GM12878 (cell line): ENCODE measurements around the gene ZDHHC14. TPM values are rescaled to one million over a fixed set of nuclear protein-coding genes. Genes with fewer than 3 reads are reported as not detected.

Experiments
- ATAC-seq: fragments of 200-7000 bp; cut with Tn5 transposase; 3 replicates; pipeline ENCODE4 v1.9.1; 2020; ENCODE audit warnings: mild to moderate bottlenecking, moderate library complexity
- BruUV-seq: library from RNA; stranded (reverse); fragments of 400-500 nt; replicated peaks from 2 replicates; lab custom pipeline; 2021; lab: Mats Ljungman, UMichigan
- CTCF ChIA-PET: fragments of 300-600 bp; sonication (Branson Sonifier 250); formaldehyde crosslinking; extraction: SDS; loops from one replicate; lab custom pipeline; 2021; ENCODE audit warnings: inconsistent platforms; lab: Yijun Ruan, JAX
- POLR2A ChIA-PET: fragments of 350-600 bp; formaldehyde crosslinking; extraction: SDS; loops from one replicate; lab custom pipeline; 2021; ENCODE audit warnings: inconsistent platforms; lab: Charles Lee
- RAD21 ChIA-PET: fragments of 300-600 bp; sonication (Branson Sonifier 250); formaldehyde crosslinking; loops from one replicate; lab custom pipeline; 2023; ENCODE audit warnings: antibody characterized with exemption; ENCODE audit not compliant: unreplicated experiment; lab: Charles Lee
- SMC1A ChIA-PET: fragments of 300-600 bp; sonication (Branson Sonifier 250); formaldehyde crosslinking; loops from one replicate; lab custom pipeline; 2023; ENCODE audit not compliant: unreplicated experiment, uncharacterized antibody; lab: Charles Lee
- DNase-seq: peaks from one replicate; pipeline ENCODE4 v3.0.0-alpha.2; 2011; ENCODE audit warnings: low read depth, low spot score
- FAIRE-seq: peaks from 3 replicates; lab custom pipeline; 2011; peaks lifted over from hg19 to GRCh38; lab: Jason Lieb, UNC
- H2AFZ ChIP-seq: 2 replicates; pipeline ENCODE4 v1.6.0; 2011; ENCODE audit warnings: low read depth, low read length, control low read depth; ENCODE audit not compliant: control insufficient read depth
- H3K27ac ChIP-seq: 2 replicates; pipeline ENCODE4 v1.5.1; 2011; ENCODE audit warnings: control low read depth; ENCODE audit not compliant: control insufficient read depth, insufficient read depth
- H3K27me3 ChIP-seq, 2 experiments: replicated peaks in 1 of 2; 2 replicates each; pipeline versions ENCODE4 v1.6.0 to v1.6.1; 2011; ENCODE audit warnings: low read length in 1 of 2; ENCODE audit not compliant: control insufficient read depth in 2 of 2, insufficient read depth in 2 of 2
- H3K36me3 ChIP-seq, 2 experiments: 2 replicates each; pipeline ENCODE4 v1.5.1; 2011; ENCODE audit warnings: low read length in 1 of 2; ENCODE audit not compliant: control insufficient read depth in 2 of 2, insufficient read depth in 2 of 2
- H3K4me1 ChIP-seq: 2 replicates; pipeline ENCODE4 v1.6.1; 2011; ENCODE audit warnings: mild to moderate bottlenecking, low read length, moderate library complexity, mixed read lengths; ENCODE audit not compliant: control insufficient read depth, insufficient read depth
- H3K4me2 ChIP-seq: 2 replicates; pipeline ENCODE4 v1.6.0; 2011; ENCODE audit warnings: control low read depth; ENCODE audit not compliant: control insufficient read depth, insufficient read depth
- H3K4me3 ChIP-seq: fragments of 200-600 bp; sonication (generic); 2 replicates; pipeline ENCODE4 v1.5.1; 2016
- H3K79me2 ChIP-seq: 2 replicates; pipeline ENCODE4 v1.6.0; 2011; ENCODE audit warnings: low read length; ENCODE audit not compliant: control insufficient read depth, insufficient read depth
- H3K9ac ChIP-seq: 2 replicates; pipeline ENCODE4 v1.8.0; 2011; ENCODE audit warnings: low read length, control low read depth, mixed read lengths; ENCODE audit not compliant: control insufficient read depth, insufficient read depth
- H3K9me3 ChIP-seq: replicated peaks from 3 replicates; pipeline ENCODE4 v1.5.1; 2011; ENCODE audit warnings: mild to moderate bottlenecking, low read length; ENCODE audit not compliant: control insufficient read depth, insufficient read depth
- H4K20me1 ChIP-seq: 2 replicates; pipeline ENCODE4 v1.6.0; 2011; ENCODE audit not compliant: control insufficient read depth, insufficient read depth
- ATF7 ChIP-seq: fragments of 450-650 bp; IDR thresholded peaks from 2 replicates; pipeline ENCODE4 v1.6.1; 2016; ENCODE audit warnings: low read depth, mild to moderate bottlenecking
- BMI1 ChIP-seq: fragments of 450-650 bp; IDR thresholded peaks from 2 replicates; pipeline ENCODE4 v1.6.1; 2016; ENCODE audit warnings: mild to moderate bottlenecking, moderate library complexity, borderline replicate concordance
- CREM ChIP-seq: IDR thresholded peaks from 2 replicates; pipeline ENCODE4 v1.6.1; 2014; ENCODE audit warnings: antibody characterized with exemption, low read depth
- TBL1XR1 ChIP-seq: IDR thresholded peaks from 2 replicates; pipeline ENCODE4 v1.6.1; 2012; ENCODE audit warnings: low read depth, low read length, improper control_type of control experiment
- WRNIP1 ChIP-seq: IDR thresholded peaks from 2 replicates; pipeline ENCODE4 v1.6.1; 2011; ENCODE audit warnings: low read depth, low read length, improper control_type of control experiment, borderline replicate concordance
- ZZZ3 ChIP-seq: IDR thresholded peaks from 2 replicates; pipeline ENCODE4 v1.6.1; 2011; ENCODE audit warnings: low read depth; ENCODE audit not compliant: control insufficient read depth, insufficient read length
- WGBS: methylation state at CpG from one replicate; pipeline ENCODE4 v1.1.6; 2016; ENCODE audit warnings: low lambda C conversion rate; ENCODE audit not compliant: insufficient replicate concordance, insufficient coverage; ENCODE audit errors: missing lambda C conversion rate; 5-methylcytosine and 5-hydroxymethylcytosine counted together
- in situ Hi-C: fragments of 300-500 bp; cut with MboI; formaldehyde crosslinking; loops from 9 replicates; pipeline ENCODE4 v1.14.3; 2018; ENCODE audit warnings: mixed read lengths
- intact Hi-C: fragments of 100-400 bp; cut with micrococcal nuclease; formaldehyde crosslinking; loops from one replicate; pipeline ENCODE4 v1.14.2; 2022; ENCODE audit not compliant: unreplicated experiment
- polyA plus RNA-seq, 11 experiments: library from polyadenylated mRNA; depleted of rRNA in 4 of 11; unstranded in 6 of 11; stranded (reverse) in 5 of 11; fragments of >200 nt; fragmentation: Nextera tagmentation in 4 of 11; fragmentation: Illumina TruSeq in 1 of 11; extraction: Ambion mirVana in 4 of 11; extraction: Trizol in 1 of 11; gene quantifications; 1 replicate in 1 of 11; 2 replicates in 10 of 11; pipeline versions ENCODE4 v1.2.1 to v1.2.3, GENCODE V29; 2011 to 2016; ENCODE audit warnings: inconsistent platforms in 2 of 11, missing spikeins in 2 of 11, low read depth in 1 of 11
- total RNA-seq, 4 experiments: library from RNA; depleted of rRNA in 3 of 4; stranded (reverse); fragments of >200 nt in 3 of 4; fragmentation: Illumina TruSeq in 1 of 4; extraction: Trizol in 1 of 4; gene quantifications; 2 replicates each; pipeline versions ENCODE4 v1.2.1 to v1.2.3, GENCODE V29; 2013 to 2021
- TF ChIP-seq, protein P1 (sequence below): fragments of 450-650 bp; IDR thresholded peaks from 2 replicates; pipeline ENCODE4 v1.6.1; 2018; ENCODE audit warnings: mild to moderate bottlenecking, low read depth, moderate library complexity; ENCODE audit not compliant: partially characterized antibody
- TF ChIP-seq, protein P2 (sequence below): fragments of 450-650 bp; IDR thresholded peaks from 2 replicates; pipeline ENCODE4 v1.6.1; 2016; ENCODE audit warnings: mild to moderate bottlenecking

Gene ZDHHC14
- total and polyA plus RNA-seq, 10 of the 15 experiments (the other 5 are each of a cell fraction or from before 2014, with no cell fraction given): 0.15 to 16.0 (median 0.76) TPM; not detected in 1

DNA sequence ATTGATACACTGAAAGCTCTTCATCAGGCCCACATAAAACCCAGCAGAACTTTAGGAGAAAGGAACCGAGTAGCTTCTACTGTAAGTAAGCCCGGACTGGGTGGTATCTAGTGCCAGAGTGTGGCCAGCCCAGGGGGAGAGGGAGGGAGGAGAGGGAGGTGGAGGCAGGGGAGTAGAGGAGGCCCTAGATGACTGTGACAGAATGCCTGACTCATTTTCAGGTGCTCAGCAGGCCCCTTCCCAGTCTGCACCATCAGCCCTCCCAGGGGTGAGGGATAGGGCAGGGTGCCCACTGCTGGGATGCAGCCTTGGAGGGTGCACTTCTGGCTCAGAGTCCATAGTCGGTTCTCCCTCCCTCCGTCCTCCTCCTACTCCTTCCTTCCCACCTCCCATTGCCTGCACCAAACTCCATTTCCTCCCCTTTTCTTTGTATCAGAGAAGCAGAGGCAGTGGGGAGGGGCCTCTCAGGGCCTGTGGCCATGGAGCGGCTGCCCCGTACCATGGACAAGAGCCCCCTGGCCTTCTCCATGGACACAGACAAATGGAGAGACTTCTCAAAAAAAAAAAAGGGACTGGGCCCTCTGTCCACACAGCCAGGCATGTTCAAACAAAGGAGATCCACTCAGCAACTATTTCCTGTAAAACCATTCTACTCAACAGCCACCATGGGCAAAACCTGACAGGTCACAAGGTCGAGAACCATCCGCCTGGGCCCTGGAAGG, 257.1 kb downstream of the ZDHHC14 start:
- in situ Hi-C loops (no loop called here), intact Hi-C loops (no loop called here)
- ChIA-PET POLR2A (no interaction called here), RAD21 (no interaction called here), CTCF (interaction anchor here (1.8 kb wide), 1 partner anchor 28 kb away, joined by 7 read pairs; no protein-coding TSS in a partner anchor), SMC1A (no interaction called here)
- no peaks in the 10 kb centered on the region for H3K9me3 ChIP-seq
- no peaks in the 10 kb centered on the region for H3K36me3 ChIP-seq
- no peak for DNase-seq
- no peak overlapping the region for H3K4me2 ChIP-seq
- no peaks in the 10 kb centered on the region for H3K4me1 ChIP-seq
- no peak for TF ChIP-seq ZZZ3
- no peak for TF ChIP-seq CREM
- TF ChIP-seq, protein P1, sequence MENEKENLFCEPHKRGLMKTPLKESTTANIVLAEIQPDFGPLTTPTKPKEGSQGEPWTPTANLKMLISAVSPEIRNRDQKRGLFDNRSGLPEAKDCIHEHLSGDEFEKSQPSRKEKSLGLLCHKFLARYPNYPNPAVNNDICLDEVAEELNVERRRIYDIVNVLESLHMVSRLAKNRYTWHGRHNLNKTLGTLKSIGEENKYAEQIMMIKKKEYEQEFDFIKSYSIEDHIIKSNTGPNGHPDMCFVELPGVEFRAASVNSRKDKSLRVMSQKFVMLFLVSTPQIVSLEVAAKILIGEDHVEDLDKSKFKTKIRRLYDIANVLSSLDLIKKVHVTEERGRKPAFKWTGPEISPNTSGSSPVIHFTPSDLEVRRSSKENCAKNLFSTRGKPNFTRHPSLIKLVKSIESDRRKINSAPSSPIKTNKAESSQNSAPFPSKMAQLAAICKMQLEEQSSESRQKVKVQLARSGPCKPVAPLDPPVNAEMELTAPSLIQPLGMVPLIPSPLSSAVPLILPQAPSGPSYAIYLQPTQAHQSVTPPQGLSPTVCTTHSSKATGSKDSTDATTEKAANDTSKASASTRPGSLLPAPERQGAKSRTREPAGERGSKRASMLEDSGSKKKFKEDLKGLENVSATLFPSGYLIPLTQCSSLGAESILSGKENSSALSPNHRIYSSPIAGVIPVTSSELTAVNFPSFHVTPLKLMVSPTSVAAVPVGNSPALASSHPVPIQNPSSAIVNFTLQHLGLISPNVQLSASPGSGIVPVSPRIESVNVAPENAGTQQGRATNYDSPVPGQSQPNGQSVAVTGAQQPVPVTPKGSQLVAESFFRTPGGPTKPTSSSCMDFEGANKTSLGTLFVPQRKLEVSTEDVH: no peak
- TF ChIP-seq, protein P2, sequence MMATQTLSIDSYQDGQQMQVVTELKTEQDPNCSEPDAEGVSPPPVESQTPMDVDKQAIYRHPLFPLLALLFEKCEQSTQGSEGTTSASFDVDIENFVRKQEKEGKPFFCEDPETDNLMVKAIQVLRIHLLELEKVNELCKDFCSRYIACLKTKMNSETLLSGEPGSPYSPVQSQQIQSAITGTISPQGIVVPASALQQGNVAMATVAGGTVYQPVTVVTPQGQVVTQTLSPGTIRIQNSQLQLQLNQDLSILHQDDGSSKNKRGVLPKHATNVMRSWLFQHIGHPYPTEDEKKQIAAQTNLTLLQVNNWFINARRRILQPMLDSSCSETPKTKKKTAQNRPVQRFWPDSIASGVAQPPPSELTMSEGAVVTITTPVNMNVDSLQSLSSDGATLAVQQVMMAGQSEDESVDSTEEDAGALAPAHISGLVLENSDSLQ: no peak
- TF ChIP-seq TBL1XR1: no peak
- no peak for TF ChIP-seq ATF7
- TF ChIP-seq BMI1: no peak
- no peak for TF ChIP-seq WRNIP1
- no peaks in the 10 kb centered on the region for H3K27me3 ChIP-seq
- 54% methylated on average over 7 of the region's 8 CpGs for WGBS
- no TSS peak for BruUV-seq
- ATAC-seq: no peak
- no peak overlapping the region for H2AFZ ChIP-seq
- H4K20me1 ChIP-seq: no peaks in the 10 kb centered on the region
- H3K79me2 ChIP-seq: no peaks in the 10 kb centered on the region
- H3K9ac ChIP-seq: no peak overlapping the region
- FAIRE-seq: no peak
- H3K4me3 ChIP-seq: no peak overlapping the region
- H3K27ac ChIP-seq: no peak overlapping the region
